Cardiac muscle cell (in vitro differentiated cells and primary cell): ENCODE data around the gene COG4. TPM values are rescaled to one million over a fixed set of nuclear protein-coding genes. Genes with fewer than 3 reads are reported as not detected.
A peak's percentile ranks its signal among the peaks of the same experiment; 100 is the strongest.

Experiments
- DNase-seq, 2 donors: peaks; one replicate each; pipeline versions ENCODE4 v3.0.0 to v3.0.0-alpha.2; 2010 to 2017; ENCODE audit warnings: low read depth in 1 of 2, low spot score in 1 of 2
- H3K27ac ChIP-seq: fragments of 200-600 bp; sonication (generic); 2 replicates; pipeline ENCODE4 v1.5.1; 2016
- H3K27me3 ChIP-seq: fragments of 200-600 bp; sonication (generic); 2 replicates; pipeline ENCODE4 v1.6.0; 2016; ENCODE audit warnings: control low read depth
- H3K36me3 ChIP-seq: fragments of 200-600 bp; sonication (generic); 2 replicates; pipeline ENCODE4 v1.5.1; 2016; ENCODE audit warnings: control low read depth
- H3K4me1 ChIP-seq: fragments of 200-600 bp; sonication (generic); 2 replicates; pipeline ENCODE4 v1.8.1; 2017; ENCODE audit warnings: low read depth, mild to moderate bottlenecking, mixed run types
- H3K4me3 ChIP-seq: fragments of 200-600 bp; sonication (generic); 2 replicates; pipeline ENCODE4 v1.5.1; 2016; ENCODE audit warnings: mild to moderate bottlenecking
- H3K9me3 ChIP-seq: fragments of 200-600 bp; sonication (generic); 2 replicates; pipeline ENCODE4 v1.5.1; 2017; ENCODE audit warnings: low read depth, mild to moderate bottlenecking, control low read depth
- CTCF ChIP-seq: IDR thresholded peaks from 2 replicates; pipeline ENCODE4 v1.5.1; 2012; ENCODE audit warnings: low read depth, mild to moderate bottlenecking, low read length
- polyA plus RNA-seq: library from polyadenylated mRNA; unstranded; fragments of >200 nt; fragmentation: Nextera tagmentation; extraction: Ambion mirVana; gene quantifications from 2 replicates; pipeline ENCODE4 v1.2.1, GENCODE V29; 2016
- total RNA-seq: library from RNA; depleted of rRNA; stranded (reverse); fragments of >200 nt; gene quantifications from 2 replicates; pipeline ENCODE4 v1.2.3, GENCODE V29; 2016

COG4 gene
- total and polyA plus RNA-seq, 2 experiments from 2014 or later, result 67.6 to 77.3 TPM

- Histone ChIP-seq H3K27me3 (no peaks in the 10 kb centered on the region), H3K27ac (no peak overlapping the region), H3K4me1 (no peaks in the 10 kb centered on the region), H3K36me3 (no peaks in the 10 kb centered on the region), H3K9me3 (no peaks in the 10 kb centered on the region), H3K4me3 (no peak overlapping the region)
- no peak for DNase-seq
- no peak for TF ChIP-seq CTCF
These were observed 54.4 kb downstream of the COG4 start for GRCh38 chr16:70468776-70469525.

- no peak for DNase-seq
- Histone ChIP-seq H3K27ac (no peak overlapping the region), H3K9me3 (no peaks in the 10 kb centered on the region), H3K36me3 (peaks cover 3% of the 10 kb centered on the region), H3K4me1 (no peaks in the 10 kb centered on the region), H3K27me3 (no peaks in the 10 kb centered on the region), H3K4me3 (no peak overlapping the region)
- TF ChIP-seq CTCF, result no peak
These were observed 55.7 kb downstream of the COG4 start for GRCh38 chr16:70467608-70468007.

- Histone ChIP-seq H3K4me1 (no peaks in the 10 kb centered on the region), H3K27ac (no peak overlapping the region), H3K9me3 (no peaks in the 10 kb centered on the region), H3K27me3 (no peaks in the 10 kb centered on the region), H3K4me3 (no peak overlapping the region), H3K36me3 (peaks cover 3% of the 10 kb centered on the region)
- TF ChIP-seq CTCF, result no peak
- DNase-seq, result no peak
These were observed 56.2 kb downstream of the COG4 start for GRCh38 chr16:70467113-70467512.

GRCh38 chr16:70466805-70467076 is 56.6 kb downstream of the COG4 start:
- H3K9me3 ChIP-seq, result no peaks in the 10 kb centered on the region
- H3K4me3 ChIP-seq, result no peak overlapping the region
- no peak overlapping the region for H3K27ac ChIP-seq
- no peaks in the 10 kb centered on the region for H3K27me3 ChIP-seq
- DNase-seq, result peak in 1 of 2 donors; percentile 22
- no peak for TF ChIP-seq CTCF
- no peaks in the 10 kb centered on the region for H3K4me1 ChIP-seq
- H3K36me3 ChIP-seq, result peaks cover 3% of the 10 kb centered on the region

- TF ChIP-seq CTCF, result no peak
- Histone ChIP-seq H3K4me1 (no peaks in the 10 kb centered on the region), H3K27ac (no peak overlapping the region), H3K4me3 (no peak overlapping the region), H3K27me3 (no peaks in the 10 kb centered on the region), H3K36me3 (peaks cover 3% of the 10 kb centered on the region), H3K9me3 (no peaks in the 10 kb centered on the region)
- no peak for DNase-seq
These were observed 57.2 kb downstream of the COG4 start for GRCh38 chr16:70465999-70466804.
